ENCODE measurements around the gene GREB1L. TPM values are rescaled to one million over a fixed set of nuclear protein-coding genes. Genes with fewer than 3 reads are reported as not detected.

The GREB1L gene
- total RNA-seq, 1 experiment from 2014 or later, result 0.26 TPM

GRCh38 chr18:21459706-21460286, 217.8 kb downstream of the GREB1L start (continued):
- TF ChIP-seq ZNF219 (CRISPR knock-in tag; IDR thresholded peaks at IDR 0.05; ENCODE audit: borderline replicate concordance) (no peak), ZBTB21 (CRISPR knock-in tag; IDR thresholded peaks at IDR 0.05; ENCODE audit: borderline replicate concordance) (no peak), FOXK1 (CRISPR knock-in tag; IDR thresholded peaks at IDR 0.05) (no peak), TCF7 (CRISPR knock-in tag; IDR thresholded peaks at IDR 0.05; ENCODE audit: low read depth) (no peak), ELF4 (CRISPR knock-in tag; IDR thresholded peaks at IDR 0.05; ENCODE audit: low read depth) (no peak), ATF3 (CRISPR knock-in tag; conservative IDR thresholded peaks at IDR 0.05) (no peak), ATF2 (CRISPR knock-in tag; IDR thresholded peaks at IDR 0.05; ENCODE audit: borderline replicate concordance, low read depth) (no peak)

GRCh38 chr18:21461460-21461859, 219.4 kb downstream of the GREB1L start:
- Mint-ChIP-seq H3K36me3 (no peaks in the 10 kb centered on the region), H3K4me1 (peaks cover 3% of the 10 kb centered on the region; the same call in 1 of the 2 replicates), H3K9me3 (no peaks in the 10 kb centered on the region), H3K4me3 (no peak overlapping the region), H3K27me3 (ENCODE audit: low read depth) (peaks cover 2% of the 10 kb centered on the region; the same call in 1 of the 2 replicates), H3K27ac (peak overlapping the region; percentile 6; the same call in 1 of the 2 replicates)
- CTCF ChIA-PET, result no interaction called here
- TF ChIP-seq USF1 (CRISPR knock-in tag; IDR thresholded peaks at IDR 0.05) (no peak), CREB1 (CRISPR knock-in tag; IDR thresholded peaks at IDR 0.05) (no peak), ZNF396 (CRISPR knock-in tag; IDR thresholded peaks at IDR 0.05; ENCODE audit: borderline replicate concordance) (no peak), KAT7 (CRISPR knock-in tag; IDR thresholded peaks at IDR 0.05; ENCODE audit: borderline replicate concordance) (no peak), AR (CRISPR knock-in tag; IDR thresholded peaks at IDR 0.05) (no peak), ZMAT4 (CRISPR knock-in tag; IDR thresholded peaks at IDR 0.05) (no peak), ZNF423 (CRISPR knock-in tag; IDR thresholded peaks at IDR 0.05) (no peak), E2F4 (CRISPR knock-in tag; IDR thresholded peaks at IDR 0.05; ENCODE audit: borderline replicate concordance, low read depth) (no peak), MLX (CRISPR knock-in tag; IDR thresholded peaks at IDR 0.05) (no peak), ZNF121 (CRISPR knock-in tag; IDR thresholded peaks at IDR 0.05) (no peak), MXD4 (CRISPR knock-in tag; IDR thresholded peaks at IDR 0.05; ENCODE audit: borderline replicate concordance) (no peak)
- ATAC-seq, result no peak
- no peak for DNase-seq (ENCODE audit: low spot score)
- POLR2A ChIA-PET, result no interaction called here

Data from WTC11 (cell line).